Natural killer cell treated with Interleukin-12 subunit alpha and Interleukin-12 subunit beta and Interleukin-15 and Interleukin-18, amount 100 ng/mL, for 72 hours (primary cell): Measurements from ENCODE around the gene APOBEC3G. TPM values are rescaled to one million over a fixed set of nuclear protein-coding genes. Genes with fewer than 3 reads are reported as not detected.

Experiments
- ATAC-seq, 2 donors: fragments of 150-1000 bp; cut with Tn5 transposase in 1 of 2; sonication (Bioruptor Pico), chemical (Tn5 transposase) in 1 of 2; 2 replicates each; pipeline ENCODE4 v1.10.0; 2021
- DNase-seq: peaks from one replicate; pipeline ENCODE4 v3.0.0; 2022; ENCODE audit warnings: low spot score
- H3K27ac Mint-ChIP-seq, 2 donors: 1 replicate in 1 of 2; 2 replicates in 1 of 2; pipeline ENCODE4 v1.8.0; 2022; ENCODE audit warnings: mixed read lengths in 2 of 2, mild to moderate bottlenecking in 1 of 2, moderate library complexity in 1 of 2
- H3K27me3 Mint-ChIP-seq, 2 donors: 1 replicate in 1 of 2; 2 replicates in 1 of 2; pipeline ENCODE4 v1.8.0; 2022; ENCODE audit warnings: mixed read lengths in 2 of 2
- H3K36me3 Mint-ChIP-seq: one replicate; pipeline ENCODE4 v1.8.0; 2022; ENCODE audit warnings: mixed read lengths
- H3K4me1 Mint-ChIP-seq, 2 donors: 1 replicate in 1 of 2; 2 replicates in 1 of 2; pipeline ENCODE4 v1.8.0; 2022; ENCODE audit warnings: low read depth in 2 of 2, mixed read lengths in 2 of 2, mild to moderate bottlenecking in 1 of 2
- H3K4me3 Mint-ChIP-seq: one replicate; pipeline ENCODE4 v1.8.0; 2022; ENCODE audit warnings: mixed read lengths
- H3K9me3 Mint-ChIP-seq: 2 replicates; pipeline ENCODE4 v1.8.0; 2022; ENCODE audit warnings: mixed read lengths
- total RNA-seq, 2 donors: library from RNA; stranded (reverse); gene quantifications; one replicate each; pipeline ENCODE4 v1.2.3, GENCODE V29; 2022

Gene APOBEC3G
- total RNA-seq, 2 donors from 2014 or later = 105 to 169 TPM

DNA sequence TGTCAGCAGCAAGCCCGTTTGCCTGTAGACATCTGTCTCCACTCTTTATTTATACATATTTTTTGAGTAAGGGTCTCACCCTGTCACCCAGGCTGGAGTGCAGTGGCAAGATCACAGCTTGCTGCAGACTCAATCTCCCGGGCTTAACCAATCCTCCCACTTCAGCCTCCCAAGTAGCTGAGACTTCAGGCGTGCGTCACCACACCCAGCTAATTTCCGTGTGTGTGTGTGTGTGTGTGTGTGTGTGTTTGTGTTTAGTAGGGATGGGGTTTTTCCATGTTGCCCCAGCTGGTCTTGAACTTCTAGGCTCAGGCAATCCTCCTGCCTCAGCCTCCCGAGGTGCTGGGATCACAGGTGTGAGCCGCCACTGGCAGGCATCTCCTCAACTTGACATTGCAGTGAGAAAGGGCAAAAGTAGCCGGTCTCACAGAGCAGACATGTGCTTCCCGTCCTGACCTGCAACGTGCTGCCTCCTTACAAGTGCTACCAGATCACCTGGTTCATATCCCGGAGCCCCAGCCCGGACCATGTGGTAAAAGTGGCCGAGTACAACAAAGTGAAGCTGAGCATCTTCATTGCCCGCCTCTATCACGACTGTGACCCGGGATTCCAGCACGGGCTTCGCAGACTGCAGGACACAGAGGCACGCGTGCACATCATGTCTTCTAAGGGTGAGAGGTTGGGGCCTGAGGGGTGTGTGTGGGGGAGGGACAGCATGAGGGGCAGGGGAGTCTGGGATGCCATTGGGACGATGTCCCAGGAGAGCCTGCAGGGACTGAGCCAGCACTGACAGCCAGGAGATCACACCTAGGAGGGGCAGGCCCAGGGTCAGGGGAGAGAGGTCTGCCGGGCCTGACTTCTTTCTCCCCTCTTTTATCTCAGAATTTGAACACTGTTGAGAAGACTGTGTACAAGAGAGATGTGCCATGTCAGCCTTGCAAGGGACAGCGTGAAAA is 14.3 kb downstream of the APOBEC3G start:
- no peaks in the 10 kb centered on the region for H3K27me3 Mint-ChIP-seq
- peak overlapping the region; percentile 95 to 98 for H3K27ac Mint-ChIP-seq
- H3K36me3 Mint-ChIP-seq = peaks cover 2% of the 10 kb centered on the region
- H3K4me3 Mint-ChIP-seq = peak overlapping the region; percentile 84
- ATAC-seq (peak; percentile 0 to 2), DNase-seq (no peak)
- H3K9me3 Mint-ChIP-seq = no peaks in the 10 kb centered on the region
- peaks cover 84 to 86% of the 10 kb centered on the region in 2 donors for H3K4me1 Mint-ChIP-seq

DNA sequence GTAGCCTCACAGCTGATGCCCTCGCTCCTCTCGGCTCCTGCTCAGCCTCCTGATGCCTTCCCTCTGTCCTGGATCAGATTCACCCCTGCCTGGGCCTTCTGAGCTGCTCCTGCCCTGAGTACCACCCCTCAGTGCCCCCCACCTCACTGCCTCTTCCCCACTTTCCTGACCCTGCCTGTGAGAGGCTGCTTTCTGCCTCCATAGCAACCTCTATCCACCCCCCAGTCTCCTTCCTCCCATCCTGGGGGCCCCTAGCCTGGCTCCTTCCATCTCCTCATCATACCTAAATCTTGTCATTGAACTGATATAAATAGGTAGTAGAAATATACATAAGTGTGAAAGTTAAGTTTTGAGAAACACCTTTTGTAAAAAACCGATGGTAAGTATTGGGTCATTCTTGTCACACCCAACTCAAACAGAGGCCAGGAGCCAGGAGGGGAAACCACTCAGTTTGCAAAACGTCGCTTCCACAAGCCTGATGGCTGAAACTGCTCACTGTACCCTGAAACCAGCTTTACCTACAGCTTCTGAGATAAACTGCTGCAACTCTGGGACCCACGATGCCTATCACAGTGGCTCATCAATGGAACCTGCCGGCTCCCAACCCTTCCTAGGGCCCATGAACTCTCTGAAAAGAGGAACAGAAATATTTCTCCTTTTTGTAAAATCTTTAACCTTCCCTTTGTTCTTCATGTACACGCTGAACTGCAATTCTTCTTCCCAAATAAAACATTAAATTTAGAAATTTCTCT is 15.2 kb downstream of the APOBEC3G start:
- peaks cover 85 to 86% of the 10 kb centered on the region in 2 donors for H3K4me1 Mint-ChIP-seq
- no peaks in the 10 kb centered on the region for H3K9me3 Mint-ChIP-seq
- H3K27me3 Mint-ChIP-seq = no peaks in the 10 kb centered on the region
- no peaks in the 10 kb centered on the region for H3K36me3 Mint-ChIP-seq
- ATAC-seq (peak; percentile 7 to 9), DNase-seq (no peak)
- H3K4me3 Mint-ChIP-seq = peak overlapping the region; percentile 84
- peak overlapping the region; percentile 95 to 98 for H3K27ac Mint-ChIP-seq

DNA sequence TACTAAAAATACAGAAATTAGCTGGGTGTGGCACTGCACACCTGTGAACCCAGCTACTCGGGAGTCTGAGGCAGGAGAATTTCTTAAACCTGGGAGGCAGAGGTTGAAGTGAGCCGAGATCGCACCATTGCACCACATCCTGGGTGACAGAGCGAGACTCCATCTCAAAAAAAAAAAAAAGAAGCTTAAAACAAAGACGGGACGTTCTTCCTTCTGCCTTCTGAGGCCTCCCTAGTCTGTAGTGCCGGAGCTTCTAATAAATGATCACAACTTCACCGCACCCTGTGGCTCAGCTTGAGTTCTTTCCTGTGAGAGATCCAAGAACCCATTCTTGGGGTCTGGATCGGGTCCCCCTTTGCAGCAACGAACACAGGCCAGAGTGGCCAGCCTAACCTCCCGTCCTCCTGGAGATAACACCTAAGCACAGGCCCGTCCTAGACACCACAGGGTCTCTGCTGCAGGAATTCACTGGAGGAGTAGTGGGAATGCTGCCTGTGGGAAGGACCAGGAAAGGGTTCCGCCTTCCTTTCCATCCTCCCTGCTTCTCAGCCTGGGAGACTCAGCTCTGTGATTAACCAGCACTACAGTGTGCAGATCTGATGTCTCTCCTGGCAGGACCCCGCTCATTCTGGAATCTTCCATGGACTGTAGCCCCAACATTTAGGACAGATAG is 17.8 kb downstream of the APOBEC3G start:
- Mint-ChIP-seq H3K27me3 (no peaks in the 10 kb centered on the region), H3K4me1 (peaks cover 85 to 86% of the 10 kb centered on the region in 2 donors)

DNA sequence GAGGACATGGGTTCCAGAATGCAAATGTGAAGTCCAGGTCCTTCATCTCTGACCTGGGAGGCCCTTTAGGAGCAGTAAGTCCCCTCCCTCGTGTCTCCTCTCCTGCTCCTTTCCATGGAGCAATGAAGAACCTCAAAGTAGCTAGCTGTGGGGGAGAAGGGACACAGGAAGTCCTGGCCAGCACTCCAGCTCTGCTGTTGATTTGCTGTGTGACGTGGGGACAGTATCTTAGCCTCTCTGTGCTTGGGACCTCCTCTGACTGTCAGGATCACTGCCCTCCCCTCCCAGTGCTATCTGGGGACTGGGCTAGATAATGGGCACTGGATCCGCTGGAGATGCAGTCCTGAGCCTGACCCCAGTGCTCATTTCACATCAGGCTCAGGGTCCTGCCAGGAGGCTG is 18.9 kb downstream of the APOBEC3G start:
- no peaks in the 10 kb centered on the region for H3K9me3 Mint-ChIP-seq
- no peaks in the 10 kb centered on the region for H3K36me3 Mint-ChIP-seq
- DNase-seq (no peak), ATAC-seq (no peak)
- H3K27ac Mint-ChIP-seq = peak overlapping the region; percentile 95 to 98
- H3K27me3 Mint-ChIP-seq = no peaks in the 10 kb centered on the region
- H3K4me1 Mint-ChIP-seq = peaks cover 84 to 85% of the 10 kb centered on the region in 2 donors
- H3K4me3 Mint-ChIP-seq = peak overlapping the region; percentile 70

More for the DNA sequence above, 17.8 kb downstream of the APOBEC3G start:
- DNase-seq (no peak), ATAC-seq (no peak)
- Mint-ChIP-seq H3K27ac (peak overlapping the region; percentile 95 to 98), H3K36me3 (no peaks in the 10 kb centered on the region), H3K9me3 (no peaks in the 10 kb centered on the region), H3K4me3 (peak overlapping the region; percentile 70)

DNA sequence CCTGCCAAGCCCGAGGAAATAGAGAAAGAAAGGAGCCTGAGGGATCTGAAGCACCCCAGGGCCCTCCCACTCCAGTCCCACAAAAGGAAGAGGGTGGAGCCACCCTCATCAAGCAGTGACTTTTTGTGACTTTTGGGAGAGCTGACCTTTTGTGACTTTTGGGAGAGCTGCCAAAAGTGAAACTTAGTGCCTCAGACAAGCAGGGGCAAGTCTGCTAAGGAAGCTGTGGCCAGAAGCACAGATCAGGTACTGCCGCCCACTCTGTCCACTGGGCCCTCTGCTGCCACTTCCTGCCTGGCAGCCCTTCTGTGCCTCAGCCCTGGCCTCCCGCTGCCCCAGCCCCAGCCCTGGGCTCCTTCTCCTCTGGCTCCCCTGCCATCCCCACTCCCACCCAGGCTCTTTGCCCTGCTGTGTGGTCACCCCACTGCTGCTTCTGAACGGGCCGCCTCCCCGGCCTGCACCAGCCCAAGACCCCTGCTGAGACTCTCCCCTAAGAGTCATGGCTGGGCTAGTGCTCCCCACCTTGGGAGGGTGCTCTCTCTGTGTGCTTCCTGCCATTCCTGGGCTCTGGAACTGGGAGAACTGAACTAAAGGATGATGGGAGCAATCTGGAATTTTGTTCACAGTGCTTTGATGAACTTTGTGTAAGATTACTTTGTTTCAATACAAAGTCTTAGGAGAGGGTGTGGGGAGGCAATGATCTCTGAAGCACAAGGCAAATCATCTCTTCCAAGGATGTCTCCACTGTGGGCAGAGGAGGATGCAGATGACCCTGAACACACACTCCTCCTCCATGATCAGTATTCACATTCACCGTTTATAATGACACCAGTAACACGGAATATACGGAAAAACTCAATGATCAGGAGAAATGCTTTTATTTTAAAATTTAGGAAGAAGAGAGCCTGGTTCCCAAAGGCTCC is 20.3 kb downstream of the APOBEC3G start, which contains the start of gene APOBEC3H:
TSS of gene APOBEC3H (plus strand) at position 147 of the 923 bp plus-strand sequence. CDS start 3,035 bp downstream, outside the sequence.
- DNase-seq (peak; percentile 78), ATAC-seq (peak; percentile 45 to 72)
- H3K27ac Mint-ChIP-seq = peak within 1 kb of the TSS; percentile 95 to 98
- H3K9me3 Mint-ChIP-seq = no peaks in the 10 kb centered on the region
- peak within 1 kb of the TSS; percentile 83 for H3K4me3 Mint-ChIP-seq
- no peaks in the 10 kb centered on the region for H3K36me3 Mint-ChIP-seq
- peaks cover 74 to 78% of the 10 kb centered on the region in 2 donors for H3K4me1 Mint-ChIP-seq
- no peaks in the 10 kb centered on the region for H3K27me3 Mint-ChIP-seq

DNA sequence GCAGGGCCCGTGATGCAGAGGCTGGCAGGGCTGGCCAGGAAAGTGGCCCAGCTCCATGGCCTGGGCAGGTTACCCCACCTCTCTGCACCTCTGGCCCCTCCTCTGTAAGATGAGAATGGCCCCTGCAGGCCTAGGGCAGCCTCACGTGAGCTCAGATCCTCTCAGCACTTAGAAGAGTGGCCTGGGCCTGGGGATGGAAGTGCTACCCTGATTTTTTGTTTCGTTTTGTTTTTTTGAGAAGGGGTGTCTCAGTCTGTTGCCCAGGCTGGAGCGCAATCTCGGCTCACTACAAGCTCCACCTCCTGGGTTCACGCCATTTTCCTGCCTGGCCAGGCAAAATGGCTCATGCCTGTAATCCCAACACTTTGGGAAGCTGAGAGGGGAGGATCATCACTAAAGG is 21.0 kb downstream of the APOBEC3G start:
- Mint-ChIP-seq H3K9me3 (no peaks in the 10 kb centered on the region), H3K27me3 (no peaks in the 10 kb centered on the region), H3K4me1 (peaks cover 67 to 74% of the 10 kb centered on the region in 2 donors), H3K4me3 (peak overlapping the region; percentile 83), H3K36me3 (no peaks in the 10 kb centered on the region), H3K27ac (peak overlapping the region; percentile 95 to 98)
- ATAC-seq (no peak), DNase-seq (no peak)

DNA sequence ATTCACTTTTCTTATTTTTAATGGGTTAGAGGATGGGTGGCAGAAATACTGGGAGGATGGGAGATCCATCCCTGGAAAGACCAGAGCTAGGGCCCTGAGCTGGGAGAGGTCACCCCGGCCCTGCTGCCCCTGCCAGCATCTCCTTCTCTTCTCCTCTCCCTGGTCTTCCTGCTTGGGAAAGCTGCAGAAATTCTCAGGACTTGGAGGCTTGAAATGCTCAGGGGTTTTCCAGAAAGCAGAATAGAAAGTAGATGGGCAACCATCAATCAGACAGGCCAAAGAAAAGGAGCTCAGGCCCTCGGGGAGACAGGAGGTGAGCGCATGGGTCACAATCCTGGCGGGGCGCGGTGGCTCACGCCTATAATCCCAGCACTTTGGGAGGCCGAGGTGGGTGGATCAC is 21.5 kb downstream of the APOBEC3G start:
- peak overlapping the region; percentile 83 for H3K4me3 Mint-ChIP-seq
- no peak for DNase-seq
- no peaks in the 10 kb centered on the region for H3K9me3 Mint-ChIP-seq
- H3K27ac Mint-ChIP-seq = peak overlapping the region; percentile 95 to 98
- no peak for ATAC-seq
- no peaks in the 10 kb centered on the region for H3K27me3 Mint-ChIP-seq
- peaks cover 70 to 74% of the 10 kb centered on the region in 2 donors for H3K4me1 Mint-ChIP-seq
- H3K36me3 Mint-ChIP-seq = no peaks in the 10 kb centered on the region

DNA sequence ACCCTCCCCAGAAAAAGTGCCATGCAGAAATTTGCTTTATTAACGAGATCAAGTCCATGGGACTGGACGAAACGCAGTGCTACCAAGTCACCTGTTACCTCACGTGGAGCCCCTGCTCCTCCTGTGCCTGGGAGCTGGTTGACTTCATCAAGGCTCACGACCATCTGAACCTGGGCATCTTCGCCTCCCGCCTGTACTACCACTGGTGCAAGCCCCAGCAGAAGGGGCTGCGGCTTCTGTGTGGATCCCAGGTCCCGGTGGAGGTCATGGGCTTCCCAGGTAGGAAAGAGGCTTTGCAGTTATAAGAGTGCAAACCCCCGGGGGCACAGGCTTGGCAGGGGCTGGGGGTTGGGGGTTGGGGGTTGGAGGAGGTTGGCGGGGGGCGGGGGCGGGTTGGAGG is 24.2 kb downstream of the APOBEC3G start:
- no peaks in the 10 kb centered on the region for H3K36me3 Mint-ChIP-seq
- DNase-seq (no peak), ATAC-seq (no peak)
- no peaks in the 10 kb centered on the region for H3K27me3 Mint-ChIP-seq
- no peaks in the 10 kb centered on the region for H3K9me3 Mint-ChIP-seq
- peak overlapping the region; percentile 95 to 98 for H3K27ac Mint-ChIP-seq
- H3K4me3 Mint-ChIP-seq = no peak overlapping the region
- peaks cover 49 to 54% of the 10 kb centered on the region in 2 donors for H3K4me1 Mint-ChIP-seq

DNA sequence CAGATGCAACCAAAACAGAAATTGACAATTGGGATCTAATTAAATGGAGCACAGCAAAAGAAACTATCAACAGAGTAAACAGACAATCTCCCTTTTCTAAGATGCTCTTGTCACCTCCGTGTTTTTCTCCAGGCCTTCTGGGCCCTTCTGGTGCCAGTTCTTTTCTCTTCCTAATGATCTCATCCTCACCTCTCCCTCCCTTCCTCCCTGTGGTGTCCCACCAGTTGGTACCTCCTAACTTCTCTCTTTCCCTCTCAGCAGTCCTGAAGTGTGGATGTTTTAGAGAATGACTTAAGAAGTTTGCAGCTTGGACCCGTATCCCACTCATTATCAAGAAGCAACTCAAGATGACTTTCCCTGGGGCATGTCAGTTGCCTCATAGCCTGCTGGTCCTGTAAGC is 26.4 kb downstream of the APOBEC3G start:
- H3K4me1 Mint-ChIP-seq = peaks cover 30 to 38% of the 10 kb centered on the region in 2 donors
- DNase-seq (no peak), ATAC-seq (no peak)
- H3K4me3 Mint-ChIP-seq = no peak overlapping the region
- H3K36me3 Mint-ChIP-seq = no peaks in the 10 kb centered on the region
- H3K9me3 Mint-ChIP-seq = no peaks in the 10 kb centered on the region
- H3K27me3 Mint-ChIP-seq = no peaks in the 10 kb centered on the region
- peak overlapping the region in 1 of 2 donors; percentile 26 for H3K27ac Mint-ChIP-seq

DNA sequence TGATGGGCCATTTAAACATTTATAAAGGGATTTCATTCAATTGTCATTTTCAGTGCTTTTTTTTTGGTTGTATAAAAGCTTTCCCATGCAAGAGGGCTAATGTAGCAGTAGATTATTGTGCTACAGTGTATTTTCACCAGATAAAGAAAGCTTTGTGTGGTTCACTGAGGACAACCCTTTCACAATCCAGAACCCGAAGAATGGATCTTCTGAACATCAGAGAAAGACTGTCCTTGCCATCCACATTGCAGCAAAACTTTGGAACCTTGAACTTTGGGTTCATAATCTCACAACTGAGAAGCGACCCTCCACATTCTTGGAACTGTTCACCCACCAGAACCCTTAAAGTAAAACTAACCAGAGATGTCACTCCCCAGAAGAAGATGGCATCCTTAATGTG is 29.3 kb downstream of the APOBEC3G start:
- Mint-ChIP-seq H3K4me1 (peaks cover 6 to 20% of the 10 kb centered on the region in 2 donors), H3K36me3 (no peaks in the 10 kb centered on the region), H3K9me3 (no peaks in the 10 kb centered on the region), H3K27ac (no peak overlapping the region), H3K27me3 (no peaks in the 10 kb centered on the region), H3K4me3 (no peak overlapping the region)
- no peak for ATAC-seq
- no peak for DNase-seq

DNA sequence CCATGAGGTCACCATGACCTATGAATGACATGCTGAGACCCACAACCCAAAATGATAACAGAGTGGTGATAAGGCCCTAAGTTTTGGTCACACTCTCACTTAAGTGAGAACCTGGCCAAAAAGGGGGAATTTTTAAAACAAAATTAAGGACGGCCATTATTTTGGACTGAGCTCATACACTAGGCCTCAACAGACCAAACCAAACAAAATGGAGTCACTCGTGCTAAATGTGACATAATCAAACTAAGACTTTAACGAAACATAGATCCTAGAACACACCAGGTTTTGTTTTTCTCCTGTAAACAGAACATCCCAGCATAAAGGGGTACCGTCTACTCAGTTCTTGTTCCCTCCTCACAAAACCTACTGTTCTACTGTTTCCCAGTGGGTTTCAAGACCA is 31.4 kb downstream of the APOBEC3G start:
- Mint-ChIP-seq H3K9me3 (no peaks in the 10 kb centered on the region), H3K4me1 (peaks cover 2 to 12% of the 10 kb centered on the region in 2 donors), H3K36me3 (no peaks in the 10 kb centered on the region), H3K4me3 (no peak overlapping the region), H3K27ac (peak overlapping the region in 1 of 2 donors; percentile 67), H3K27me3 (no peaks in the 10 kb centered on the region)
- DNase-seq = no peak
- no peak for ATAC-seq

DNA sequence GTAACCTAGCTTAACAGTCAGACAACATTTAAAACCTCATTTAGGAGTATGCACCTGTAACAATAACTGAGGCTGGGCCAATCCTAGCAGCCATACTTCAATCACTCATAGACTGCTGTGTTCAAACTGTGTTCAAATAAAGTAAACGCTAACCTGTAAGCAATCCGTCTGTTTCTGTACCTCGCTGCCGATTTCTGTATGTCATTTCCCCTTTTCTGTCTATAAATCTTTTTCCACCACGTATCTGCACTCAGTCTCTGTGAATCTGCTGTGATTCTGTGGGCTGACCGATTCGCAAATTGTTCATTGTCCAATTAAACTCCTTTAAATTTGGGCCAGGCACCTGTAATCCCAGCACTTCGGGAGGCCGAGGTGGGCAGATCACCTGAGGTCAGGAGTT is 32.3 kb downstream of the APOBEC3G start:
- Mint-ChIP-seq H3K36me3 (no peaks in the 10 kb centered on the region), H3K9me3 (no peaks in the 10 kb centered on the region), H3K4me1 (peaks cover 9 to 16% of the 10 kb centered on the region in 2 donors), H3K4me3 (no peak overlapping the region), H3K27ac (peak overlapping the region in 1 of 2 donors; percentile 67), H3K27me3 (no peaks in the 10 kb centered on the region)
- DNase-seq (no peak), ATAC-seq (no peak)
